Testis (tissue), 2 donors: Measurements from ENCODE around the gene ERMN.
"Not testable (repeated sequence)": the region's sequence is repeated elsewhere in the genome, so short reads cannot be mapped to it uniquely, and the experiment has no call there.

ENCODE experiments used
- POLR2A ChIP-seq: fragments of 450-650 bp; IDR thresholded peaks from one replicate; pipeline ENCODE4 v1.6.1; 2017; ENCODE audit warnings: antibody characterized with exemption, mild to moderate bottlenecking, moderate library complexity
- TF ChIP-seq, protein P1 (sequence below), 3 experiments: fragments of 450-650 bp in 2 of 3; fragments of 200-600 bp in 1 of 3; sonication (generic) in 1 of 3; IDR thresholded peaks; one replicate each; pipeline ENCODE4 v1.5.1; 2016 to 2019; ENCODE audit warnings: antibody characterized with exemption in 3 of 3, mild to moderate bottlenecking in 2 of 3, moderate library complexity in 1 of 3

DNA sequence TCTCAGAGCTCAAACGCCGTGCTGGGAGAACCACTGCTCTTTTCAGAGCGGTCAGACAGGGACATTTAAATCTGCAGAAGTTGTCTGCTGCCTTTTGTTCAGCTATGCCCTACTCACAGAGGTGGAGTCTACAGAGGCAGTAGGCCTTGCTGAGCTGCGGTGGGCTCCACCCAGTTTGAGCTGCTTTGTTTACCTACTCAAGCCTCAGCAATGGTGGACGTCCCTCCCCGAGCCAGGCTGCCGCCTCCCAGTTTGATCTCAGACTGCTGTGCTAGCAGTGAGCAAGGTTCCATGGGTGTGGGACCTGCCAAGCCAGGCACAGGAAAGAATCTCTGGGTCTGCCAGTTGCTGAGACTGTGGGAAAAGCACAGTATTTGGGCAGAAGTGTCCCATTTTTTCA lies 46.3 kb downstream of the ERMN start:
- TF ChIP-seq, protein P1, sequence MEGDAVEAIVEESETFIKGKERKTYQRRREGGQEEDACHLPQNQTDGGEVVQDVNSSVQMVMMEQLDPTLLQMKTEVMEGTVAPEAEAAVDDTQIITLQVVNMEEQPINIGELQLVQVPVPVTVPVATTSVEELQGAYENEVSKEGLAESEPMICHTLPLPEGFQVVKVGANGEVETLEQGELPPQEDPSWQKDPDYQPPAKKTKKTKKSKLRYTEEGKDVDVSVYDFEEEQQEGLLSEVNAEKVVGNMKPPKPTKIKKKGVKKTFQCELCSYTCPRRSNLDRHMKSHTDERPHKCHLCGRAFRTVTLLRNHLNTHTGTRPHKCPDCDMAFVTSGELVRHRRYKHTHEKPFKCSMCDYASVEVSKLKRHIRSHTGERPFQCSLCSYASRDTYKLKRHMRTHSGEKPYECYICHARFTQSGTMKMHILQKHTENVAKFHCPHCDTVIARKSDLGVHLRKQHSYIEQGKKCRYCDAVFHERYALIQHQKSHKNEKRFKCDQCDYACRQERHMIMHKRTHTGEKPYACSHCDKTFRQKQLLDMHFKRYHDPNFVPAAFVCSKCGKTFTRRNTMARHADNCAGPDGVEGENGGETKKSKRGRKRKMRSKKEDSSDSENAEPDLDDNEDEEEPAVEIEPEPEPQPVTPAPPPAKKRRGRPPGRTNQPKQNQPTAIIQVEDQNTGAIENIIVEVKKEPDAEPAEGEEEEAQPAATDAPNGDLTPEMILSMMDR (IDR thresholded peaks at IDR 0.05) = not testable (repeated sequence)
- not testable (repeated sequence) for TF ChIP-seq POLR2A
